ENCODE data around the gene CRACDL. TPM values are rescaled to one million over a fixed set of nuclear protein-coding genes. Genes with fewer than 3 reads are reported as not detected.

Gene CRACDL
- total and polyA plus RNA-seq, 12 donors, result 1.2 to 7.9 (median 3.2) TPM

DNA sequence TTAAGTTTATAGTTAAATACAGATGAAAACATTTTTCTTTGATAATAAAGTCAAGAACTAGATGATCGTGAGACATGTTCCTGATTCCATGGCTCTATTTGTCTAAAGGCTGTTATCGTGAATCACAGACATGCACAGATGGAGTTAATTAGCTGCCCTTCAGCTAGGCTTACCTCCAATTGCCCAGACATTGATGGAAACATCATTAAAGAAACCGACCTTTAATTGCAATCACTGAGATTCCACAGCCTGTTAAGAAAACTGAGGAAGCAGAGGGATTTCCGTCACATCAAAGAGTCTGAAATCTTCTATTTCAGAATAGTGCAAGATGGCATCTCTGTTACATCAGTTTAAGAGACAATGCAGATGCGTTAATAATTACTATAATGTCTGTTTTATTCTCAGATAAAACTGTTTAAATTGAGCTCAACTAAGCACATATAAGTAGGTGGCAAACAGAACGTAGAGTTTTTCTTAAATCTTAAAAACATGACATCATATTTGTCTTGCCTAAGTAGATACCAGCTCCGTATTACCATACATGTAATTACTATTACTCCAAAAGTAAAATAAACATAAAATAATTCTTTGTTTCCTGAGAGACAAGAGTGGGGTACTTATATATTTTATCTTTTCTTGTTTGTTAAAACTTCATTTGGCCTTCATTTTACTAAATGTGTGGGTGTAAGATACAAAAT is 23.9 kb upstream of the CRACDL start:
- TF ChIP-seq, protein P1, sequence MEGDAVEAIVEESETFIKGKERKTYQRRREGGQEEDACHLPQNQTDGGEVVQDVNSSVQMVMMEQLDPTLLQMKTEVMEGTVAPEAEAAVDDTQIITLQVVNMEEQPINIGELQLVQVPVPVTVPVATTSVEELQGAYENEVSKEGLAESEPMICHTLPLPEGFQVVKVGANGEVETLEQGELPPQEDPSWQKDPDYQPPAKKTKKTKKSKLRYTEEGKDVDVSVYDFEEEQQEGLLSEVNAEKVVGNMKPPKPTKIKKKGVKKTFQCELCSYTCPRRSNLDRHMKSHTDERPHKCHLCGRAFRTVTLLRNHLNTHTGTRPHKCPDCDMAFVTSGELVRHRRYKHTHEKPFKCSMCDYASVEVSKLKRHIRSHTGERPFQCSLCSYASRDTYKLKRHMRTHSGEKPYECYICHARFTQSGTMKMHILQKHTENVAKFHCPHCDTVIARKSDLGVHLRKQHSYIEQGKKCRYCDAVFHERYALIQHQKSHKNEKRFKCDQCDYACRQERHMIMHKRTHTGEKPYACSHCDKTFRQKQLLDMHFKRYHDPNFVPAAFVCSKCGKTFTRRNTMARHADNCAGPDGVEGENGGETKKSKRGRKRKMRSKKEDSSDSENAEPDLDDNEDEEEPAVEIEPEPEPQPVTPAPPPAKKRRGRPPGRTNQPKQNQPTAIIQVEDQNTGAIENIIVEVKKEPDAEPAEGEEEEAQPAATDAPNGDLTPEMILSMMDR (IDR thresholded peaks at IDR 0.05), result no peak
- Histone ChIP-seq H3K4me3 (no peak overlapping the region), H3K36me3 (no peaks in the 10 kb centered on the region), H3K9me3 (peaks cover 0 to 14% (median 0%) of the 10 kb centered on the region in 11 donors), H3K4me1 (no peaks in the 10 kb centered on the region), H3K27me3 (peaks cover 0 to 15% (median 6%) of the 10 kb centered on the region in 7 donors), H3K27ac (no peak overlapping the region)
- no peak for ATAC-seq
- intact Hi-C loops (cut with DNase I), result no loop called here
- DNase-seq, result no peak
- 64 to 68% methylated on average over 7 of the region's 7 CpGs for WGBS, 2 donors

DNA sequence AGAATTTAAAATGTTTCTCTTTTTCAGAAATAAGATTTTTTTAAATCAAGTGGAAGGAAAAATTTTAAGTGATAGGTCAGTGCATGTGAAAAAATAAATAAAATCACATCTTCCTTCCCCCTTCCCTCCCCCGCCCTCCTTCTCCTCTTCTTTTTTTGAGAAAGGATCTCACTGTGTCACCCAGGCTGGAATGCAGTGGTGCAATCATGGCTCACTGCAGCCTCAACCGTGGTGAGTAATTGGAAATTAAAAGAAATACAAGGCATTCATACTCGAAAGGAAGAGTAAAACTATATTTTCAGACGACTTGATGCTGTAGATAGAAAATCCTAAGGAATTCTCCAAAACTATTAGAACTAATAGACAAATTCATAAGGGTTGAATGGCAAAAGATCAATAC is 16.9 kb upstream of the CRACDL start:
- no peaks in the 10 kb centered on the region for H3K9me3 ChIP-seq
- DNase-seq (no peak), ATAC-seq (no peak)
- peaks cover 0 to 62% (median 42%) of the 10 kb centered on the region in 7 donors for H3K27me3 ChIP-seq
- TF ChIP-seq, protein P1 (IDR thresholded peaks at IDR 0.05), result no peak
- WGBS, 2 donors, result 66 to 74% methylated on average over 4 of the region's 4 CpGs
- no peaks in the 10 kb centered on the region for H3K4me1 ChIP-seq
- H3K4me3 ChIP-seq, result no peak overlapping the region
- no peak overlapping the region for H3K27ac ChIP-seq
- intact Hi-C loops (cut with DNase I), result no loop called here
- H3K36me3 ChIP-seq, result no peaks in the 10 kb centered on the region

DNA sequence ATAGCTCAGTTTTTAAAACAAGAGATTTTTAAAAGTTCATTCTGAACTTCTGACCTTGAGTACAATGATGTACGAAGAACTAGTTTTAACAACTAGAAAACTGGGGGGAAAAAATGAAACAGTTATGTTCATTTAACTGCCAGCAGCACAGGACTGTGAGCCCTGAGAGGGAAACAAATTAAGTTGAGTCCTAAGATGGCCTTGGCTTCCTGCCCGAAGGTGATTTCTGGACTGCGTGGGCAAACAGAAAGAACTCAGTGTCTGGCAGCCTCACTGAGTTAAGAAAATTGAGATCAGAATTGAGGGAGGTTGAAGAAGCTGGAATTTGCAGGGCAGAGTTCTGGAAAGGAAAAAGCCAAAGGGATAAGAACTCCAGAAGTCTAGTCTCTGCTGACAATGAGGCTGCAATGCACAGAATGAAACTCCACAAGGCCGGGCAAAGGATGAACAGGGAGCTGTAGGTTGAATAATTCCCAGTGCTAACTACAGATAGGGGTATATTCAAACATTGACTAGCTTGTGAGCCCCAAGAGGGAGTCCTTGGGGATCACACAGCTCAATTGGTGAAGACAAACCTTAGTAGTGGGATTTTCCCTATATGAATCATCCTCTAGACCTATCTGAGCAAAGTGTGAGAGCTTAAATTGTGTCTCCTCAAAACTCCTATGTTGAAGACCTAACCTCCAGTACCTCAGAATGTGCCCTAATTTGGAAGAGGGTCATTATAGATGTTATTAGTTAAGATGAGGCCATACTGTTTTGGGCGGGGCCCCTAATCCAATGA is 13.1 kb upstream of the CRACDL start:
- 72 to 78% methylated on average over 5 of the region's 5 CpGs for WGBS, 2 donors

DNA sequence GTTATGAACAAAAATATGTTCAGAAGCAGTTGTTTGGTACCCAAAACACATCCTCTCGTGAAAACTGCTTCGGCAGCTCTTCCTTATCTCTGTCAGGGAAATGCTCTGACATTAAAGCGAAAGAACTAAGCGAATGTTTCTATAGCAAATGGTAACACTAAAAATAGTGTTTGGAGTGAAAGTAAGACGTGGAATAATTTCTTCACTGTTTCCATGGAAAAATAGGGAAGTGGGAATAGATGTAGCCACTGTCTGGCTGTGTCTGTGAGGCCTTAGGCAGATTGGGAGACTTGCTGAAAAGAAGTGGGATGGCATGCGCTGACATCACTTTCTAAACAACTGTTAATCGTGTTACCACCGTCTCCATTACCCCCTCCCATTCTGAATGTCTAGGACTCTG is 11.5 kb upstream of the CRACDL start:
- no peaks in the 10 kb centered on the region for H3K9me3 ChIP-seq
- intact Hi-C loops (cut with DNase I), result no loop called here
- H3K27ac ChIP-seq, result no peak overlapping the region
- H3K36me3 ChIP-seq, result no peaks in the 10 kb centered on the region
- TF ChIP-seq, protein P1 (IDR thresholded peaks at IDR 0.05), result no peak
- no peaks in the 10 kb centered on the region for H3K4me1 ChIP-seq
- no peak overlapping the region for H3K4me3 ChIP-seq
- 44 to 50% methylated on average over 8 of the region's 8 CpGs for WGBS, 2 donors
- no peak for DNase-seq
- H3K27me3 ChIP-seq, result peaks cover 0 to 60% (median 33%) of the 10 kb centered on the region in 7 donors
- no peak for ATAC-seq

More for the DNA sequence above, 13.1 kb upstream of the CRACDL start:
- DNase-seq (no peak), ATAC-seq (no peak)
- no peaks in the 10 kb centered on the region for H3K9me3 ChIP-seq
- H3K4me3 ChIP-seq, result no peak overlapping the region
- H3K27ac ChIP-seq, result no peak overlapping the region
- intact Hi-C loops (cut with DNase I), result no loop called here
- H3K27me3 ChIP-seq, result peaks cover 0 to 65% (median 39%) of the 10 kb centered on the region in 7 donors
- no peaks in the 10 kb centered on the region for H3K4me1 ChIP-seq
- TF ChIP-seq, protein P1 (IDR thresholded peaks at IDR 0.05), result no peak
- no peaks in the 10 kb centered on the region for H3K36me3 ChIP-seq

Data from heart right ventricle (tissue), 16 donors.